HG02981 (cell line): ENCODE measurements around the gene NTNG2.

Experiments
- ATAC-seq: cut with Tn5 transposase; IDR thresholded peaks from one replicate; pipeline ENCODE4 v1.9.1; 2021; ENCODE audit warnings: mild to moderate bottlenecking, moderate library complexity; ENCODE audit not compliant: unreplicated experiment

NTNG2 gene

GRCh38 chr9:132234535-132234934 lies 72.7 kb downstream of the NTNG2 start:
- no peak for ATAC-seq

- ATAC-seq = no peak
Measured at GRCh38 chr9:132235125-132235524, 73.3 kb downstream of the NTNG2 start.

DNA sequence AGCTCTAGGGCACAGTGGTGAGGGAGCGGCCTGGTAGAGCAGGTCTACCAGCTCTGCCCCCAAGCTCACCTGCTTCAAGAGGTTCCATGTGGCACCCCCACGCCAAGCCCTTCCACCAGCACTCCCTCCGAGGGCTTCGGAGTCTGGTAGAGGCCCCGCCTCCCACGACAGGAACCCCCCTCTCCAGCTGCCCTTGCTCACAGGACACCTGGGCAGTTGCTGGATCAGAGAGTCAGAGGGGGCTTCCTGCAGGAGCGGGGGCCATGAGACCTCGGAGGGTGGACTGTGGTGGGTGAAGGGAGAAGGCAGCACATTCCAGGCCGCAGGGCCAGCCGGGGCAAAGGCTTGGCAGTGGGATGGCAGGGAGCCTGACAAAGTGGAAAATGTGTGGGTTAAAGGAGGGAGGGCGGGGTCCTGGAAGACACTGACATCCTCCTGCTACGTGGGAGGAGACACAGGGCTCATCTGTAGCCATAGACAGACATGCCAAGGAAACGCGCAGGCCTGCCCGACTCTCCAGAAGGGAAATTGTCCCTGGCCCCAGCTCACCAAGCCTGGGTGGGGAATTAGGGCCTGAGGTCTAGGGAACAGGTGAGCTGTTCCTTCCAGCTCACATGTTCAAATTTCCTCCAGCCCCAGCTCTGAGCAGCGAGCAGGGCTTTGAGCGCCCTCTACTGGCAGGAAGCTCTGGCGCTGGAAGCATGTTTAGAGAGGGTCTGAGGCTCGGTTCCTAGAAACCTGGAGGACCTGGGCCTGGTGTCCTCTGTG lies 74.2 kb downstream of the NTNG2 start:
- no peak for ATAC-seq

- ATAC-seq = no peak
Measured at GRCh38 chr9:132236662-132237311, 74.9 kb downstream of the NTNG2 start.

- ATAC-seq = no peak
Measured at GRCh38 chr9:132237481-132237880, 75.6 kb downstream of the NTNG2 start.

- ATAC-seq = no peak
Measured at GRCh38 chr9:132238026-132238972, 76.4 kb downstream of the NTNG2 start.

DNA sequence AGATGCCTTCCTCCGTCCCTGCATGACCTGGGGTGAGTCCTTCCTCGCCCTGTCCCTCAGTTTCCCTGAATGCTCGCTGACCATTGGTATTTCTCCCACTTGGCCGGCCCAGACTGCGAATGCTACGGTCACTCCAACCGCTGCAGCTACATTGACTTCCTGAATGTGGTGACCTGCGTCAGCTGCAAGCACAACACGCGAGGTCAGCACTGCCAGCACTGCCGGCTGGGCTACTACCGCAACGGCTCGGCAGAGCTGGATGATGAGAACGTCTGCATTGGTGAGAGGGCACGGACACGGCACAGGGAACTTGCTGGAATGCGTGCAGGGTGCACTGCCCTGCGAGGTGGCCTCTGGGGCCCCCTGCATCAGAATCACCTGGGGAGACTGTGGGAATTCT lies 77.1 kb downstream of the NTNG2 start:
- ATAC-seq = no peak

DNA sequence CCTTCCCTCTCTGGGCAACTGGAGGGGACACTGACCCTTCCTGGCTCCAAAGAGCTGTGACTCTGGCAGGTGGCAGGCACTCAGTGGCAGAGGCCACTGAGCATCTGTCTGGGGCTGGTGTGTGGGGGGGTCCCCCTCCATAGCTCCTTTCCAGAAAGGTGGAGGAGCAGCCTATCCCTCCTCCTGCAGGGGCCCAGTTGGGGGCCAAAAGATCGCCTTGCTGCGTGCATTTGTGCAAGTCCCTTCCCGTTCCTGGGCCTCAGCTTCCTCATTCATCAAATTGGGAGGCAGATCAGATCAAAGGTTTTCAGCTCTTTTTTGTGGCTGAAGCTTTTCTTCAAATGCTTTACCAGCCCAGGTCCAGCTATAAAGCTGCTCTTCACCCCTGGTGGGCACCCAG lies 77.7 kb downstream of the NTNG2 start:
- no peak for ATAC-seq

- ATAC-seq = no peak
Measured at GRCh38 chr9:132239999-132240840, 78.4 kb downstream of the NTNG2 start.

DNA sequence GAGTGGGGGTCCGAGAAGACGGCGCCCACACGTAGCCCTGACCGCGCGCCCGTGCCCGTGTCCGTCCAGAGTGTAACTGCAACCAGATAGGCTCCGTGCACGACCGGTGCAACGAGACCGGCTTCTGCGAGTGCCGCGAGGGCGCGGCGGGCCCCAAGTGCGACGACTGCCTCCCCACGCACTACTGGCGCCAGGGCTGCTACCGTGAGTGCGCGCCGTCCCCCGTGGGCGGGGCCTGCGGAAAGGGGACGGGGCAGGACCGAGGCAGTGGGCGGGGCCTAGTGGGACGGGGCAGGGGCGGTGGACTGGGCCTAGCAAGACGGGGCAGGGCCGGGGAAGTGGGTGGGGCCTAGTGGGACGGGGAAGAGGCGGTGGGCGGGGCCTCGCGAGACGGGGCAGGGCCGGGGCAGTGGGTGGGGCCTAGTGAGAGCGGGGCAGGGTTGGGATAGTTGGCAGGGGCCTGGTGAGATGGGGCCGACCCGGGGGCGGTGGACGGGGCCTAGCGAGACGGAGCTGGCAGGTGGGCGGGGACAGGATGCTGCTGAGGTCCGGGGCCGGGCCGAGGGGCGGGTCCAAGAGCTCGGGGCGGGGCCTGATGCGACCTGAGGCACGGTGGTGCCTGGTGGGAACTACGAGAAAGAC lies 79.1 kb downstream of the NTNG2 start:
- peak; percentile 85 for ATAC-seq

- no peak for ATAC-seq
Measured at GRCh38 chr9:132241483-132241839, 79.6 kb downstream of the NTNG2 start.

- ATAC-seq = no peak
Measured at GRCh38 chr9:132241840-132242620, 80.2 kb downstream of the NTNG2 start.

DNA sequence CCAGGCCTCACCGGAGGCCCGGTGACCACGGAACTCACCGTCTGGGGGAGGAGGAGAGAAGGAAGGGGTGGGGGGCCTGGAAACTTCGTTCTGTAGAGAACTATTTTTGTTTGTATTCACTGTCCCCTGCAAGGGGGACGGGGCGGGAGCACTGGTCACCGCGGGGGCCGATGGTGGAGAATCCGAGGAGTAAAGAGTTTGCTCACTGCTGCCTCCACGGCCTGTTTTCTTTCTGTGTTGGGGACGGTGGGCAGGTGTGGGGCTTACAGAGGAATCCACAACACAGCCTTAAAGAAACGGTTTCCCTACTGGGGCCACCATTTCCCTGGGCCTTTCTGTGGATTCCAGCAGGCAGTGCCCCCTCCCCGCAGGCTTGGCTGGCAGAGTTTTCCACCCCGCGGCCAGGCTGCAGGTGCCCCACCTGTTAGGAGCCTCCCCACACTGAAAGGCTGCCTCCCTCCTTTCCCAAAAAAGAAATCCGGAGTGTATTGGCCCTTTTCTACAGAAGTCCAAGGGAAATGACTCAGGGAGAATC lies 80.8 kb downstream of the NTNG2 start:
- no peak for ATAC-seq

- no peak for ATAC-seq
Measured at GRCh38 chr9:132243156-132244074, 81.6 kb downstream of the NTNG2 start.

DNA sequence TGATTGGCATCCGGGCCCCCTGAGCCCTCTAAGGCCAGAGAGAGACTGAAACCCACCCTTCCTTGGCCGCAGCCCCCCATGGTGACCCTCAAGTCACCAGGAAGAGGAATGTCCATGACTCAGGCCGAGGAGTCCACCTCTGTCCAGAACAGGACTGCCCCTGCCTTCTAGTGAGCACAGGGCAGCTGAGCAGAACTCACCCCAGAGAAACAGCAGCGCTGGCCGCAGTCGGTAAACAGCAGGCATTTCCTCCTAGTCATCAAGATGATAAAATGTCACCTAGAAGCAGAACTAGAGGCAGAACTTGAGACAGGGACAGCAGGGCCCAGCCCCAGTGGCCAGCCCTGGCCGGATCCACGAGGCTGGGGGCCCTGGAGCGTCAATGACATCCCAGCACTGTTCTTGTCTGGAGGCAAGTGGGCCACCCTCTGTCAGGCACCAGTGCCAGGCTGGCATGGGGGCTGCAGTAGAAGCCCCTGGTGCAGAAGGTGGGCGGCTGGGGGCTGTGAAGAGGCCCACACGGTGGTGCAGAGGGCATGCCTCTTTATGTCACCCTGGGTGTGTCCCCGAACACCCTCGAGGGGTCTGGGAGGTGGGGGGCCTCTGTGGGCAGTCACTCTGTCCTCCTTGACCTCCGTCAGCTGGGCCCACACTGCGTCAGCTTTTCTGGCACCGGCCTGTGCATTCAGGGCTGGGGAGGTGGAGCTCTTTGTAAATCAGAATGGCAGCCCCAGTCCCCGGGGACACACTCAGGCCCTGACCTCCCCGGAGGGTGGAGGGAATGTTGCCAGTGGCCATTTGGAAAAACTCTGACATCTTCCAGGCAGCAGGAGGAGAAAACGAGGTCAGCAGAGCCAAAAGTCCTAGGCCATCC lies 83.0 kb downstream of the NTNG2 start:
- no peak for ATAC-seq

- no peak for ATAC-seq
Measured at GRCh38 chr9:132245465-132245864, 83.6 kb downstream of the NTNG2 start.

- ATAC-seq = no peak
Measured at GRCh38 chr9:132247942-132248341, 86.1 kb downstream of the NTNG2 start.
